ENCODE results near the gene CD200.

GRCh38 chr3:112392393-112393359 is 59.7 kb downstream of the CD200 start:
- TF ChIP-seq CTCF (IDR thresholded peaks at IDR 0.05) (no peak), POLR2A (IDR thresholded peaks at IDR 0.05) (no peak), POLR2AphosphoS5 (IDR thresholded peaks at IDR 0.05) (no peak), EP300 (IDR thresholded peaks at IDR 0.05) (no peak)
